Activated CD4-positive, CD25-positive, alpha-beta regulatory T cell (primary cell): Measurements from ENCODE around the gene GAN.

Experiments used
- DNase-seq, 4 experiments: peaks; one replicate each; lab custom pipeline; 2025; lab: John Stamatoyannopoulos, UW

Gene GAN

DNA sequence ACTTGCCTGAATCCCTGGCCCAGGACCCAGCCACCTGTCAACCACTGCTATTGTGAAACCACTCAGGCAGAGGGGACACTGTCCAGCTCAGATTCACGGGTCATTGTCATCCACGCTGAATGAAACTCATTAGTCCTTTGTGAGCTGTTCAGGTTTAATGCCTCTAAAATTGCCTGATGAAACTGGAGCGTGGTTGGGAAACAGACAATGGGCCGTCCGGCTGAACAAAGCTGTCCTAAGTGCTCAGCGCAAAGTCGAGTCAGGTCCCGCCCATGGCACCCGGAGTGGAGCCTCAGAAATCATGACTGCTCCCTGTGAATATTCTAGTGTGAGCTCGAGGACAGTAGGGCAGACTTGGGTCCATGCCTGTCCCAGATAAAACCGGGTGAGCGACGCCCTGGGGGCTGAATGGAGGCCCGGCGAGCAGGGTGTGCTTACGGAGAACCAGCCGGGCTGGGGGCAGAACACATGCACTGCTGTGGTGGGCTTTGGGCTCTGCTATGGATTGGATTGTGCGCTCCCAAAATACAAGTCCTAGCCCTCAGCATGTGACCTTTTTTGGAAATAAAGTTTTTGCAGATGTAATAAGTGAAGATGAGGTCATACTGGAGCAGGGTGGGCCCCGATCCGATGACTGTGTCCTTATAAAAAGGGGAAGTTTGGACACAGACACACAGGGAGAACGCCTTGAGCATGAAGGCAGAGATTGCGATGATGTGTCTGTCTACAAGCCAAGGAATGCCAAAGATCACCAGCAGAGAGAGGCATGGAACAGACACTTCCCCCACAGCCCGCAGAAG, 117.0 kb downstream of the GAN start:
- DNase-seq: no peak

DNA sequence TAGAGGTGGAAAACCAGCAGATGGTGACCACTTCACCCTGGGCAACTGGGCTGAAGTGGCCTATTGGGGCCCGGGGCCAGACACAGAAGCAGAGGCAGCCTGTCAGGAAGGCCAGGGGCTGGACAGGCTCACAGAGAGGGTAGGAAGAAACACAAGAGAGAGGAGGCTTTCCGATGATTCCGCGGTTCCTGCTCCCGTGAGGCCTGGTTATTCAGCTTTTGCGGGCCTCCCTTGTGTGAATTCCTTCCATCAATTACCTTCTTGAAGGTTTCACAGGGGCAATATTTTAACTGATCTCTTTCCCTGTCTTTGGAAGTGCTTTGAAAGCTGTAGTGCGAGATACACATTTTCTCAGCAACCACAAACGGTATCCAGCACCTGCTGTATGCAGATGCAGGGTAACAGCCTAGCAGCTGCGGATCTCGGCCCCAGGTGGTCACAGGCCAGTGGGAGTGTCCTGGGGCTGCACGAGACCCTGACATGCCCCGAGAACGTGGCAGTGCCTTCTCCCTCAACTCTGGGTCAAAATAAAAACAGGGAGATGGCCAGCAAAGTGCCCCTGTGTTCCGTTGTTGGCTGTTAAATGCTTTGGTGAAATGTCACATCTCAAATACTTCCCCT, 118.3 kb downstream of the GAN start:
- no peak for DNase-seq

DNA sequence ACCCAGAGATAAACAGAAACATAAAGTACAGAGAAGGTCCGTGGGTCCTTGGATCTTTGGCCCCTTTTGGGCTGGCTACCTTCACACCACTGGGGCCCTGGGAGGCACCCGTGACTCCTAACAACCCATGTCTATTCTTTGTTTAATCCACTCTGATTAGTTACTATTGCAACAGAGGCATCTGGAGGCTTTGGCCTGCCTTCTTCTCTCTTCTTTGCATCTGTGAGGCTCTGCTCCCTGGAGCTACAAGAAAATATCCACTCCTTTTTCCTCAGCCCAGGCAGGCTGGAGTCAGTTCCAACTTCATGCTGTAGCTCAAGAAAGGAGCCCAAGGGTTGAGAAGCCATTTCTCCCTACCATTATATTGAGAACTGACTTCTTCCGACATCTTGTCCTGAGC, 120.3 kb downstream of the GAN start:
- no peak for DNase-seq

- no peak for DNase-seq
Observed at GRCh38 chr16:81435567-81435966, 120.8 kb downstream of the GAN start.

GRCh38 chr16:81436386-81436785, 121.6 kb downstream of the GAN start:
- DNase-seq: no peak

DNA sequence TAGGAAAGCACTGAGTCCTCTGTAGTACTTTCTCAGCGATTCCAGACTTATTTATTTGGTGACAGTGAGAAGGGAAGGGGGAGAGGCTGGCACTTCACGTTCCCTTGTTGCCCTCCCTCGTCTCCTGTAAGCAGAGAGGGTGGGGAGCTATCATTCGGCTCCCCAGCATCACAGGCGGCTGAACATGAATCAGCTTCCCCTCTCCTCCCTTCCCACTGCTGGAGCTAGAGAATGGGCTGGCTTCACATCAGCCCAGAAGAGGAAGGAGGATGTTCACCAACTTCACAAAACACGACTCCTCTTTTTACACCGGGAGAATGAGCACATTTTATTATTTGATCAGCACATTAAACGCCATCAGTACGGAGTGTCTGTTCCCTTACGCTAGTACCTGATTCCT, 123.1 kb downstream of the GAN start:
- no peak for DNase-seq
